GM18511 (cell line): ENCODE measurements around the gene OR1N1.
"Not testable (repeated sequence)": the region's sequence is repeated elsewhere in the genome, so short reads cannot be mapped to it uniquely, and the experiment has no call there.

Source experiments
- ATAC-seq: cut with Tn5 transposase; IDR thresholded peaks from one replicate; pipeline ENCODE4 v1.9.1; 2021; ENCODE audit warnings: mild to moderate bottlenecking, moderate library complexity; ENCODE audit not compliant: unreplicated experiment

Gene OR1N1

GRCh38 chr9:122527193-122527592, at the start of gene OR1N1:
Gene OR1N1, minus strand, starts transcription at chr9:122527293. Its CDS starts 0 bp downstream, at chr9:122527293.
- no peak for ATAC-seq

GRCh38 chr9:122572456-122572855, 45.4 kb upstream of the OR1N1 start:
- ATAC-seq = peak; percentile 46

- ATAC-seq = no peak
These were observed 40.8 kb upstream of the OR1N1 start for GRCh38 chr9:122567901-122568300.

- no peak for ATAC-seq
These were observed 35.2 kb upstream of the OR1N1 start for GRCh38 chr9:122562134-122562760.

GRCh38 chr9:122561446-122561845, 34.4 kb upstream of the OR1N1 start:
- ATAC-seq = no peak

GRCh38 chr9:122552812-122553211, 25.7 kb upstream of the OR1N1 start, which contains the start of gene OR1N2:
Gene OR1N2, plus strand, starts transcription at chr9:122553112. Its CDS starts 100 bp downstream, at chr9:122553212.
- no peak for ATAC-seq

GRCh38 chr9:122551371-122551770, 24.3 kb upstream of the OR1N1 start:
- ATAC-seq = no peak

GRCh38 chr9:122546196-122546595, 19.1 kb upstream of the OR1N1 start:
- no peak for ATAC-seq

GRCh38 chr9:122538757-122539156, 11.7 kb upstream of the OR1N1 start:
- ATAC-seq = no peak

- not testable (repeated sequence) for ATAC-seq
These were observed 10.0 kb upstream of the OR1N1 start for GRCh38 chr9:122537066-122537465.

GRCh38 chr9:122536134-122536533, 9.0 kb upstream of the OR1N1 start:
- no peak for ATAC-seq

- ATAC-seq = not testable (repeated sequence)
These were observed 4.1 kb upstream of the OR1N1 start for GRCh38 chr9:122531157-122531556.

GRCh38 chr9:122526602-122527001, 491 bp downstream of the OR1N1 start:
- no peak for ATAC-seq

GRCh38 chr9:122519376-122519775, 7.7 kb downstream of the OR1N1 start:
- ATAC-seq = no peak

GRCh38 chr9:122518841-122519240, 8.3 kb downstream of the OR1N1 start, which contains the start of gene OR1J4:
Gene OR1J4, plus strand, starts transcription at chr9:122519141. Its CDS starts 0 bp downstream, at chr9:122519141.
- ATAC-seq = no peak

GRCh38 chr9:122518226-122518625, 8.9 kb downstream of the OR1N1 start:
- ATAC-seq = no peak

- no peak for ATAC-seq
These were observed 16.6 kb downstream of the OR1N1 start, which contains the start of gene OR1J2 for GRCh38 chr9:122510502-122510901. Gene OR1J2, plus strand, starts transcription at chr9:122510802. Its CDS starts 0 bp downstream, at chr9:122510802.

- no peak for ATAC-seq
These were observed 20.1 kb downstream of the OR1N1 start for GRCh38 chr9:122506964-122507363.

- no peak for ATAC-seq
These were observed 28.2 kb downstream of the OR1N1 start for GRCh38 chr9:122498883-122499288.

GRCh38 chr9:122479062-122479461, 48.0 kb downstream of the OR1N1 start:
- ATAC-seq = no peak

- ATAC-seq = no peak
These were observed 49.3 kb downstream of the OR1N1 start, which contains the start of gene OR1J1 for GRCh38 chr9:122477826-122478225. Gene OR1J1, minus strand, starts transcription at chr9:122477926. Its CDS starts 0 bp downstream, at chr9:122477926.

GRCh38 chr9:122477346-122477745, 49.7 kb downstream of the OR1N1 start:
- ATAC-seq = no peak
